Measurements from ENCODE around the gene TRAPPC2L. TPM values are rescaled to one million over a fixed set of nuclear protein-coding genes. Genes with fewer than 3 reads are reported as not detected.

Gene TRAPPC2L
- total RNA-seq, 1 donor from 2014 or later, result 59.1 TPM

DNA sequence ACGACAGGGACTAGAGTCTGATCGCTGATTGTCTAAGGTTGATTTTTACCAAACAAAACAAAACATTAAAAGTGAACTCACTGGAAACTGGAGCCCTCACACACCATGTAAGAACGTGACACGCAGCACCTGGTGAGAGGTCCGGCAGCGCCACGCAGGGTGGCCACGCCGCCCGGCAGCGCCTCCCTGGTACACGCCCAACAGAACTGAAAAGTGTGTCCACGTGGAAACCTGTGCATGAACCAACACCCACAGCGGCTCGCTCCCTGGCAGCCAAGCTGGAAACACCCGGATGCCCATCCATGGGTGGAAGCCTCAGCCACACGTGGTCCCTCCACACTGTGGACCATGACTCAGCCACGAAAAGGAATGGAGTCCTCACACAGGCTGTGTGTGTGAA, 9.3 kb upstream of the TRAPPC2L start:
- Mint-ChIP-seq H3K4me3 (ENCODE audit: unreplicated experiment) (no peak overlapping the region), H3K27me3 (ENCODE audit: low read depth, unreplicated experiment) (no peaks in the 10 kb centered on the region), H3K9me3 (ENCODE audit: unreplicated experiment) (no peaks in the 10 kb centered on the region), H3K27ac (ENCODE audit: unreplicated experiment) (no peak overlapping the region), H3K36me3 (ENCODE audit: low read depth, unreplicated experiment) (peaks cover 16% of the 10 kb centered on the region), H3K4me1 (ENCODE audit: low read depth, unreplicated experiment) (no peaks in the 10 kb centered on the region)
- H3K79me2 ChIP-seq (ENCODE audit: insufficient read depth, low read length), result no peaks in the 10 kb centered on the region
- H3K4me3 ChIP-seq (ENCODE audit: insufficient read depth, low read depth, low read length), result no peak overlapping the region
- H3K4me1 ChIP-seq (ENCODE audit: insufficient read depth, low read length), result no peaks in the 10 kb centered on the region
- H3K36me3 ChIP-seq (ENCODE audit: insufficient read depth, low read length), result no peaks in the 10 kb centered on the region
- no peak overlapping the region for H2AFZ ChIP-seq (ENCODE audit: low read depth, low read length)
- H3K4me2 ChIP-seq (ENCODE audit: low read length), result no peak overlapping the region
- peaks cover 44% of the 10 kb centered on the region for H4K20me1 ChIP-seq (ENCODE audit: insufficient read depth, low read length)
- no peaks in the 10 kb centered on the region for H3K27me3 ChIP-seq (ENCODE audit: insufficient read depth, low read length)
- no peak for TF ChIP-seq EZH2 (IDR thresholded peaks at IDR 0.05; ENCODE audit: insufficient read depth, low read length)
- TF ChIP-seq, protein P1, sequence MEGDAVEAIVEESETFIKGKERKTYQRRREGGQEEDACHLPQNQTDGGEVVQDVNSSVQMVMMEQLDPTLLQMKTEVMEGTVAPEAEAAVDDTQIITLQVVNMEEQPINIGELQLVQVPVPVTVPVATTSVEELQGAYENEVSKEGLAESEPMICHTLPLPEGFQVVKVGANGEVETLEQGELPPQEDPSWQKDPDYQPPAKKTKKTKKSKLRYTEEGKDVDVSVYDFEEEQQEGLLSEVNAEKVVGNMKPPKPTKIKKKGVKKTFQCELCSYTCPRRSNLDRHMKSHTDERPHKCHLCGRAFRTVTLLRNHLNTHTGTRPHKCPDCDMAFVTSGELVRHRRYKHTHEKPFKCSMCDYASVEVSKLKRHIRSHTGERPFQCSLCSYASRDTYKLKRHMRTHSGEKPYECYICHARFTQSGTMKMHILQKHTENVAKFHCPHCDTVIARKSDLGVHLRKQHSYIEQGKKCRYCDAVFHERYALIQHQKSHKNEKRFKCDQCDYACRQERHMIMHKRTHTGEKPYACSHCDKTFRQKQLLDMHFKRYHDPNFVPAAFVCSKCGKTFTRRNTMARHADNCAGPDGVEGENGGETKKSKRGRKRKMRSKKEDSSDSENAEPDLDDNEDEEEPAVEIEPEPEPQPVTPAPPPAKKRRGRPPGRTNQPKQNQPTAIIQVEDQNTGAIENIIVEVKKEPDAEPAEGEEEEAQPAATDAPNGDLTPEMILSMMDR (IDR thresholded peaks at IDR 0.05; ENCODE audit: insufficient read depth, low read depth, low read length), result no peak
- no peak overlapping the region for H3K9ac ChIP-seq (ENCODE audit: low read length)
- DNase-seq (ENCODE audit: low read depth) (no peak), FAIRE-seq (no peak)
- H3K27ac ChIP-seq (ENCODE audit: low read depth, low read length), result no peak overlapping the region
- no peaks in the 10 kb centered on the region for H3K9me3 ChIP-seq (ENCODE audit: insufficient read depth, low read depth, low read length)

DNA sequence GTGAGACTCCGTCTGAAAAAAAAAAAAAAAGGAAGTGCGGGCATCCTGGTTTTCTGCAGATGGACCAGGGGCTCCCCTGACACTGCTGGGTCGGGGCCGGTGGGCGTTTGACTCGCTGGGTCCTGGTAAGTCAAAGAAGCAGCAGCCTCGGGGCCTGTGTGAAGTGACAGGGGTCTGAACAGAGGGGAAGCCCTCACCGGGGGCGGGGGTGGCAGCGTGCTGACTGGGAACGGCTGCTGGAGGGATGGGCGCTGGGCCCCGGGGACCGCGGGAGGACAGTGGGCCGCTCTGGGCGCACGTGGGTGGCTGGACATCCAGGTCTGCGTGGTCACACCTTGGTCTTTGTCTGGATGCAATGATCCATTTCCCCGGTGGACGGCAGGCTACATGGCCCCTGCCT, 8.4 kb upstream of the TRAPPC2L start:
- no peaks in the 10 kb centered on the region for H3K9me3 ChIP-seq (ENCODE audit: insufficient read depth, low read depth, low read length)
- FAIRE-seq (no peak), DNase-seq (ENCODE audit: low read depth) (no peak)
- no peaks in the 10 kb centered on the region for H3K79me2 ChIP-seq (ENCODE audit: insufficient read depth, low read length)
- H3K4me1 ChIP-seq (ENCODE audit: insufficient read depth, low read length), result no peaks in the 10 kb centered on the region
- no peaks in the 10 kb centered on the region for H3K27me3 ChIP-seq (ENCODE audit: insufficient read depth, low read length)
- no peaks in the 10 kb centered on the region for H3K4me1 Mint-ChIP-seq (ENCODE audit: low read depth, unreplicated experiment)
- H3K27me3 Mint-ChIP-seq (ENCODE audit: low read depth, unreplicated experiment), result no peaks in the 10 kb centered on the region
- H4K20me1 ChIP-seq (ENCODE audit: insufficient read depth, low read length), result peaks cover 40% of the 10 kb centered on the region
- no peak overlapping the region for H3K9ac ChIP-seq (ENCODE audit: low read length)
- no peak for TF ChIP-seq EZH2 (IDR thresholded peaks at IDR 0.05; ENCODE audit: insufficient read depth, low read length)
- TF ChIP-seq, protein P1 (IDR thresholded peaks at IDR 0.05; ENCODE audit: insufficient read depth, low read depth, low read length), result no peak
- H3K27ac Mint-ChIP-seq (ENCODE audit: unreplicated experiment), result no peak overlapping the region
- no peak overlapping the region for H2AFZ ChIP-seq (ENCODE audit: low read depth, low read length)
- no peak overlapping the region for H3K4me3 ChIP-seq (ENCODE audit: insufficient read depth, low read depth, low read length)
- H3K4me3 Mint-ChIP-seq (ENCODE audit: unreplicated experiment), result no peak overlapping the region
- no peak overlapping the region for H3K27ac ChIP-seq (ENCODE audit: low read depth, low read length)
- H3K36me3 Mint-ChIP-seq (ENCODE audit: low read depth, unreplicated experiment), result peaks cover 13% of the 10 kb centered on the region
- no peak overlapping the region for H3K4me2 ChIP-seq (ENCODE audit: low read length)
- no peaks in the 10 kb centered on the region for H3K36me3 ChIP-seq (ENCODE audit: insufficient read depth, low read length)
- no peaks in the 10 kb centered on the region for H3K9me3 Mint-ChIP-seq (ENCODE audit: unreplicated experiment)

DNA sequence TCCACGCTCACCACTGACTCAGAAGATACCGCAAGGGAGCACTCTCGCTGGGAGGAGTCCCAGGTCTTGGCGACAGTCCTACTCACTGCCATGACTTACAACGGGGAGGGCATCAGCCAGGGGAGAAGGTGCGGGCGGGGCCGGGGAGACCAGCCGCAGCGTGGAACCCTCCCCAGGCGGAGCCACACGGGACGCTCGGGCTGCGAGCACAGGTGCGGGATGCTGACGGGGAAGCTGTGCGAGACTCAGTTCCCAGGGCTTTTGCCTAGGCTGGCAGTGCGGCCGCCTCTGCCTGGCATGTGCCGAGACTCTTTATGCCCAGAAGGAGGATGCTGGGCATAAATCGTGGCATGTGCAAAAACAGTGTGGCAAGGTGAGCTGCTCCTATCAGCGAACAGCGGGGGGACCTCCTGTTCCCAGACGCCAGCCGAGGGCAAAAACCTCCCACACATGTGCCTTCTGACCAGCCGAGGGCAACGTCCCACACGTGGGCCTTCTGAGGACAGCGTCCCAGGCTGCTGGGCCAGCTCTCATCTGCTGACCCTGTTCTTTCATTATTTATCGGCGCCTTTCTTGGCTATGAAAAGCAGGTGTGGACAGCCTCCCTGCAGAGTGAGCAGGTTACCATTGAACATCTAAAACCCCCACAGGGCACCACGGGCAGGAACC, 6.3 kb upstream of the TRAPPC2L start:
- H3K27ac ChIP-seq (ENCODE audit: low read depth, low read length), result no peak overlapping the region
- peaks cover 9% of the 10 kb centered on the region for H3K79me2 ChIP-seq (ENCODE audit: insufficient read depth, low read length)
- Mint-ChIP-seq H3K4me3 (ENCODE audit: unreplicated experiment) (no peak overlapping the region), H3K36me3 (ENCODE audit: low read depth, unreplicated experiment) (peaks cover 11% of the 10 kb centered on the region), H3K27me3 (ENCODE audit: low read depth, unreplicated experiment) (no peaks in the 10 kb centered on the region), H3K27ac (ENCODE audit: unreplicated experiment) (no peak overlapping the region), H3K4me1 (ENCODE audit: low read depth, unreplicated experiment) (peaks cover 4% of the 10 kb centered on the region), H3K9me3 (ENCODE audit: unreplicated experiment) (no peaks in the 10 kb centered on the region)
- no peaks in the 10 kb centered on the region for H3K9me3 ChIP-seq (ENCODE audit: insufficient read depth, low read depth, low read length)
- TF ChIP-seq EZH2 (IDR thresholded peaks at IDR 0.05; ENCODE audit: insufficient read depth, low read length), result no peak
- TF ChIP-seq, protein P1 (IDR thresholded peaks at IDR 0.05; ENCODE audit: insufficient read depth, low read depth, low read length), result no peak
- H3K4me2 ChIP-seq (ENCODE audit: low read length), result no peak overlapping the region
- no peaks in the 10 kb centered on the region for H3K27me3 ChIP-seq (ENCODE audit: insufficient read depth, low read length)
- H3K4me3 ChIP-seq (ENCODE audit: insufficient read depth, low read depth, low read length), result no peak overlapping the region
- H2AFZ ChIP-seq (ENCODE audit: low read depth, low read length), result no peak overlapping the region
- DNase-seq (ENCODE audit: low read depth), result no peak
- H3K36me3 ChIP-seq (ENCODE audit: insufficient read depth, low read length), result no peaks in the 10 kb centered on the region
- H4K20me1 ChIP-seq (ENCODE audit: insufficient read depth, low read length), result peaks cover 43% of the 10 kb centered on the region
- no peak overlapping the region for H3K9ac ChIP-seq (ENCODE audit: low read length)
- no peak for FAIRE-seq
- H3K4me1 ChIP-seq (ENCODE audit: insufficient read depth, low read length), result peaks cover 1% of the 10 kb centered on the region
